RWPE2 (cell line): ENCODE results near the gene ACACB.

Source experiments
- ATAC-seq: fragments of 200-7000 bp; cut with Tn5 transposase; 3 replicates; pipeline ENCODE4 v1.9.1; 2021; ENCODE audit warnings: low read depth
- DNase-seq: peaks from one replicate; pipeline ENCODE4 v3.0.0-alpha.2; 2020; ENCODE audit warnings: low spot score
- H3K27ac ChIP-seq: fragments of 450-650 bp; 2 replicates; pipeline ENCODE4 v1.5.1; 2017; ENCODE audit warnings: mild to moderate bottlenecking; ENCODE audit not compliant: poor library complexity, severe bottlenecking
- H3K27me3 ChIP-seq: fragments of 250-450 bp; sonication (Bioruptor Pico); 2 replicates; pipeline ENCODE4 v1.5.1; 2021; ENCODE audit warnings: mild to moderate bottlenecking, moderate library complexity; ENCODE audit not compliant: insufficient read depth, poor library complexity, severe bottlenecking
- H3K36me3 ChIP-seq: fragments of 250-450 bp; sonication (Bioruptor Pico); 2 replicates; pipeline ENCODE4 v1.5.1; 2020; ENCODE audit warnings: low read depth, mild to moderate bottlenecking, moderate library complexity
- H3K4me1 ChIP-seq: fragments of 250-450 bp; sonication (Bioruptor Pico); 2 replicates; pipeline ENCODE4 v1.5.1; 2021; ENCODE audit warnings: mild to moderate bottlenecking, moderate library complexity; ENCODE audit not compliant: insufficient read depth, poor library complexity, severe bottlenecking
- H3K4me3 ChIP-seq: fragments of 250-450 bp; sonication (Bioruptor Pico); 2 replicates; pipeline ENCODE4 v1.5.1; 2021; ENCODE audit warnings: mild to moderate bottlenecking, moderate library complexity; ENCODE audit not compliant: severe bottlenecking
- H3K9me3 ChIP-seq: fragments of 250-450 bp; sonication (Bioruptor Pico); 2 replicates; pipeline ENCODE4 v1.5.1; 2021; ENCODE audit warnings: mild to moderate bottlenecking, moderate library complexity; ENCODE audit not compliant: severe bottlenecking
- CTCF ChIP-seq: fragments of 450-650 bp; IDR thresholded peaks from one replicate; pipeline ENCODE4 v1.5.1; 2017; ENCODE audit warnings: mild to moderate bottlenecking, moderate library complexity; ENCODE audit not compliant: poor library complexity, severe bottlenecking

The ACACB gene

DNA sequence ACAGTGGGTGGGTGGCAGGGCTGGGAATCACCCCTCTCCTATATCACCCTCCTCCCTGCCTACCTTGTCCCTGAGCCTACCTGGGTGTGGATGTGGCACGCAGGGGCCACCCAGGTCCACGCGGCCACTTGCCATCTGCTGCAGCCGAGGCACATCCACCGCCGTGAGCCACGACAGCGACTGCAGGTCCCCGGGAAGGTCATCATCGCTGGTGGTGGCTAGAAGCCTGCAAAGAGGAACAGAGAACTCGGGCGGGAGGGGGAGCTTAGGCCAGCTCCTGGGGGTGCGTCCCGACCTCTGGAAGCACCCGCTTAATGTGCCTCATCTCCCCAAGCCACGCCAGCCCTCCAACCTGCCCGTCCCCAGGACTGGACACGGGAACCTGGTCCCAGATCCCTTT lies 173.7 kb downstream of the ACACB start:
- Histone ChIP-seq H3K4me1 (no peaks in the 10 kb centered on the region), H3K27me3 (peaks cover 6% of the 10 kb centered on the region), H3K4me3 (no peak overlapping the region), H3K27ac (no peak overlapping the region), H3K9me3 (no peaks in the 10 kb centered on the region), H3K36me3 (no peaks in the 10 kb centered on the region)
- no peak for ATAC-seq
- TF ChIP-seq CTCF = no peak
- DNase-seq = no peak

- no peaks in the 10 kb centered on the region for H3K9me3 ChIP-seq
- TF ChIP-seq CTCF = no peak
- ATAC-seq = no peak
- H3K36me3 ChIP-seq = no peaks in the 10 kb centered on the region
- no peaks in the 10 kb centered on the region for H3K4me1 ChIP-seq
- H3K27me3 ChIP-seq = peaks cover 6% of the 10 kb centered on the region
- DNase-seq = no peak
- H3K27ac ChIP-seq = no peak overlapping the region
- H3K4me3 ChIP-seq = no peak overlapping the region
Observed at GRCh38 chr12:109291117-109291516, 174.7 kb downstream of the ACACB start.

DNA sequence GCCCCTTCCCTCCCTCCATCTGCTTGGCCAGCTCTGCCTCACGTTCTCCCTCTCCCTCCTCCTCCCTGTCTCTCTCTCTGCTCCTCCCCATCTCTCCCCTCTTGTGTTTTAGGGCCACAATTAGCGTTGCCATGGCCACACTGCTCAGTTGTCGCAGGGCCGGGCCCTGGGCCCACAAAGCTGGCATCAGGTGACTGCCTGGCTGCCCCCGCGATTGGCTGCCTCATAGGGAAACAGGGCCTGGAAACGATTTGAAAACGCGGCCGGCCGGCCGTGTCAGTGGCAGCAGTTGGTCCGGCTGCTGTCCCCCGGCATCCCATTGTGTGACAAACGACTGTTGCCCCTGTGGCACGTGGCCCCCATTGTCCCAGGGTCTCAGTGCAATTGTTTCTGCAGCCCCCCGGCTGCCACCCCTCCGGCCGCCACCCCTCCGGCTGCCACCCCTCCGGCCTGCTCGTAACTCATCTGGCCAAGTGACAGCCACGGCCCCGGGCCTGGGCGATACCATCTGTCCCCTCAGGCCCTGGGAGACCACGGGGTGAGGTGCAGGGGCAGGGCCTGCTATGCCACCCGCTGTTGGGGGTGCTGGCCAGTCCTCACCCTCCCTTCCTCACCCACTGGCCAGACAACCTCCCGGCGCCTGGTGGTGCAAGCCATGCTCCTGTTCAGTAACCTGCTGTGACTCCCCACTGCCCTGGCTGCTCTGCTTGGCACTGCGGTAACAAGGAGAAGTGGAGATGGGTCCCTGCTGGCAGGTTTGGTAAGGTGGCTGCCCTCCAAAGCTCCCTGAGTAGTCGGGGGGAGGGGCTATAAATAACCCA lies 175.3 kb downstream of the ACACB start:
- TF ChIP-seq CTCF = no peak
- ATAC-seq = no peak
- H3K4me1 ChIP-seq = no peaks in the 10 kb centered on the region
- H3K9me3 ChIP-seq = no peaks in the 10 kb centered on the region
- no peaks in the 10 kb centered on the region for H3K36me3 ChIP-seq
- H3K27ac ChIP-seq = no peak overlapping the region
- H3K27me3 ChIP-seq = peaks cover 6% of the 10 kb centered on the region
- H3K4me3 ChIP-seq = no peak overlapping the region
- DNase-seq = no peak

DNA sequence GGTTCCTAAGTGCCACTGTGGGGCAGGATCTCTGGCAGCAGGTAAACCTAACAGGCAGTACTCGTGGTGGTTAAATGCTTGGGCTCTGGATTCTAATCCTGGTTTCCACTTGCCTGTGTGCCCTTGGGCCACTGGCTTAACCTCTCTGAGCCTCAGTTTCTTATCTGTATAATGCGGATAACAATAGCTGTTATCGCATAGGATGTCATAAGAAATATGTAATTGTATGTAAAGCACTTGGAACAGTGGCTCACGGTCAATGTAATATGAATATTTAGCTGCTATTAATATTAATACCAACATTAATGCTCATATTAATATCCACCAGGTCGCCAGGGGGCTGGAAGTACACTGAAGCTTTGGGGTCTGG lies 175.9 kb downstream of the ACACB start:
- Histone ChIP-seq H3K27ac (no peak overlapping the region), H3K4me1 (no peaks in the 10 kb centered on the region), H3K4me3 (no peak overlapping the region), H3K36me3 (no peaks in the 10 kb centered on the region), H3K27me3 (peaks cover 6% of the 10 kb centered on the region), H3K9me3 (no peaks in the 10 kb centered on the region)
- DNase-seq (no peak), ATAC-seq (no peak)
- no peak for TF ChIP-seq CTCF

- Histone ChIP-seq H3K4me1 (no peaks in the 10 kb centered on the region), H3K36me3 (no peaks in the 10 kb centered on the region), H3K27ac (no peak overlapping the region), H3K4me3 (no peak overlapping the region), H3K27me3 (peaks cover 6% of the 10 kb centered on the region), H3K9me3 (no peaks in the 10 kb centered on the region)
- ATAC-seq = no peak
- TF ChIP-seq CTCF = no peak
- no peak for DNase-seq
Observed at GRCh38 chr12:109293106-109293505, 176.7 kb downstream of the ACACB start.
